Measurements from ENCODE around the gene DDX41. TPM values are rescaled to one million over a fixed set of nuclear protein-coding genes. Genes with fewer than 3 reads are reported as not detected.

Gene DDX41
- total and polyA plus RNA-seq, 11 donors: 24.4 to 65.4 (median 37.7) TPM

DNA sequence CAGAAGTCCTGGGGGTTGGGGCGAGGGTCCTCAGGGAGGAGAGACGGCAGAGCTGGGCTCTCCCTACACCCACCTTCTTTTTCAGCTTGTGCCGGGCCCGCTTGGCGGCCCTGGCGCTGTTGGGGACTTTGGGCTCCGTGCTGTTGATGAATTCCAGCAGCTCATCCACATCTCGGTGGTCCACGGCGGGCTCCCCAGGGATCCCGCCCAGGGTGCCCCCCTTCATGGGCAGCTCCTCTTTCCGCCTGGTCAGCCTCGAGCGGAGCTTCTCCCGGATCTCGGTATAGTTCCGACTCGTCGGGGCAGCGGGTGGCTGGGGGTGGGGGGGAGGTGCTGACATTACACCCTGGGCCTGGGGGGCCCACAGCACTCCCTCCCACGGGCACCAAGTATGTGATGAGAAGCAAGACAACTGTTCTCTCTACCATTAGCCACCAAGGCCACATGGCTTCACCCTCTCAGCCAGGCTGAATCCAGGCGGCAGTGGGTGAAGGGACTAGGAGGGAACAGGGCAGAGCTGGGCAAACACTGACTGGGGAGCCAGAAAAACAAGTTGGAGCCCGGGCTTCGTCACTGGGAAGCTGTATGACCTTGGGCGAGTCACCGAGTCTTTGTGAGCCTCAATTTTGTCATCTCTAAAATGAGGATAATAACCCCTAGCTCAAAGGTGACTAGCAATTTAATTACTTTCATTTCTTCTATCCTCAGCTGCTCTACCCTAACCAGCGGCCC, 14.6 kb upstream of the DDX41 start:
- Histone ChIP-seq H3K4me1 (peaks cover 0 to 19% (median under 1%) of the 10 kb centered on the region in 12 donors), H3K36me3 (peaks cover 0 to 99% (median 88%) of the 10 kb centered on the region in 9 donors), H3K27ac (no peak overlapping the region), H3K4me3 (no peak overlapping the region), H3K27me3 (no peaks in the 10 kb centered on the region), H3K9me3 (no peaks in the 10 kb centered on the region)
- no peak for ATAC-seq
- intact Hi-C loops (cut with DNase I): loop anchor here in 1 of 10 donors (10.0 kb wide), 1 partner anchor 63 kb away; the partner anchor contains the start of gene TMED9
- peak in 2 of 5 donors; percentile 18 to 21 for DNase-seq
- 89 to 93% (median 90%) methylated on average over 18 to 27 of the region's 27 CpGs for WGBS, 4 donors
- TF ChIP-seq, protein P1, sequence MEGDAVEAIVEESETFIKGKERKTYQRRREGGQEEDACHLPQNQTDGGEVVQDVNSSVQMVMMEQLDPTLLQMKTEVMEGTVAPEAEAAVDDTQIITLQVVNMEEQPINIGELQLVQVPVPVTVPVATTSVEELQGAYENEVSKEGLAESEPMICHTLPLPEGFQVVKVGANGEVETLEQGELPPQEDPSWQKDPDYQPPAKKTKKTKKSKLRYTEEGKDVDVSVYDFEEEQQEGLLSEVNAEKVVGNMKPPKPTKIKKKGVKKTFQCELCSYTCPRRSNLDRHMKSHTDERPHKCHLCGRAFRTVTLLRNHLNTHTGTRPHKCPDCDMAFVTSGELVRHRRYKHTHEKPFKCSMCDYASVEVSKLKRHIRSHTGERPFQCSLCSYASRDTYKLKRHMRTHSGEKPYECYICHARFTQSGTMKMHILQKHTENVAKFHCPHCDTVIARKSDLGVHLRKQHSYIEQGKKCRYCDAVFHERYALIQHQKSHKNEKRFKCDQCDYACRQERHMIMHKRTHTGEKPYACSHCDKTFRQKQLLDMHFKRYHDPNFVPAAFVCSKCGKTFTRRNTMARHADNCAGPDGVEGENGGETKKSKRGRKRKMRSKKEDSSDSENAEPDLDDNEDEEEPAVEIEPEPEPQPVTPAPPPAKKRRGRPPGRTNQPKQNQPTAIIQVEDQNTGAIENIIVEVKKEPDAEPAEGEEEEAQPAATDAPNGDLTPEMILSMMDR (IDR thresholded peaks at IDR 0.05): no peak

DNA sequence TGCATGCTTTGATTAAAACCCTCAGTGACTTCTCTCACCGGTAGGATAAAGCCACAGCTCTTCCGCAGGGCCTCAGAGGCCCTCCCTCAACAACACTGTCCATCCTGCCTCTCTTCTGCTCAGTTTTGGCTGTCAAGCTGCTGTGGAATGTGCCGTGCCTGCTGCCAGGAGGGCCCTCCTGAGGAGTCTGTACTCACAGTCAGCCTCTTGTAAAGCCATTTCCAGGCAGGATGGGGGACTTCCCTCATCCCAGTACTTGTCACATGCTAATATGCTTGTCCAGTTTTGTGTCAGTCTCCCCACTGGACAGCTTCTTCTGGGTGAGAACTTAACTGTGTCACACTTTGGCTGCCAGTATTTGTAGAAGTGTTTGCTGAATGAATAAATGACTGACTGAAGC, 13.9 kb upstream of the DDX41 start:
- Histone ChIP-seq H3K4me1 (peaks cover 0 to 19% (median 0%) of the 10 kb centered on the region in 12 donors), H3K27me3 (no peaks in the 10 kb centered on the region), H3K4me3 (no peak overlapping the region), H3K9me3 (no peaks in the 10 kb centered on the region), H3K27ac (no peak overlapping the region), H3K36me3 (peaks cover 0 to 99% (median 88%) of the 10 kb centered on the region in 9 donors)
- intact Hi-C loops (cut with DNase I): loop anchor here in 1 of 10 donors (10.0 kb wide), 1 partner anchor 64 kb away; the partner anchor contains the start of gene TMED9
- ATAC-seq (peak in 3 of 4 donors; percentile 31 to 53 (median 40)), DNase-seq (peak in 2 of 5 donors; percentile 18)
- WGBS, 4 donors: 34 to 57% (median 54%) methylated on average over 2 to 3 of the region's 3 CpGs
- no peak for TF ChIP-seq POLR2A (IDR thresholded peaks at IDR 0.05)
- TF ChIP-seq, protein P1 (IDR thresholded peaks at IDR 0.05): no peak

DNA sequence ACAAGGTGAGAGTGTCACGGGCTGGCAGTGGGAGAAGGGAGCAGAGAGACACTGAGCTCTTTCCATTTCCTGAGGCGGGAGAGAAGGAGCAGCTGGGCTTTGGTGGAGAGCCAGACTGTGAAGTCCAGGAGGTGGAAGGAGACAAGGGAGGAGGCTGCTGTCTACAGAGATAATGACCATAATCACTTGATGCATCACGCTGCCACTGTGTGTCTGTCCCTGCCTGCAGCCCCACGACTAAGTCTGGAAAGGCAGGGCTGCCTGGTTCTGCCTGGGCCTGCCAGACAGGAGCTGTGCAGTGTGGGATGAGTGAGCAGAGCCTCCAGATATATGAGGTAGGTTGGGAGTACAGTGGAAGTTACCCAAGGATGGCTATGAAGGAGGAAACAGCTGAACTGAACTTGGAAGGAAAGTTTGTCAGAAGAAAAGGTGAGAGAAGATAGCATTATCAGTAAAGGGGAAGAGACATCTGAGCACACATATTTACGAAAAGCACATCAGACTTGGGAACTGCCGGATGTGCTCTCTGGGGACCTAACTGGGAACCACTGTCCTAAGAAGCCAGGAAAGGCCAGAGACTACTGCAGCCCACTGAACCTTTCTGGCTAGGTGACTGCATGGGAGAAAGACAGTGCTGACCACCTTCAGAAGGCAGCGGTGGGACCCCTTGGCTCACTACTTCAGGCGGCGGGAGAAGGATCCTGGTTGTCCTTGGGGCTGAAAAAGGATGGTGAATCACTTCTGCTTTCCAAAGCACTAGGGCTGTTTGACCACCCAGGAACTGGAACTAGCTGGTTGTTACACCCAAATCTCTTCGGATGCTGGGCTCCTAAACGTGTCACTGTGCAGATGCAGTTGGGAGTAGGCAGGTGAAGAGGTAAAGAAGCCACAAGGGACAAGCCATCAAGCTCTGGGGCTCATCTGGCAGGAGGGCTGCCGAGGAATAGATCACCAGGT, 12.8 kb upstream of the DDX41 start:
- WGBS, 4 donors: 75 to 83% (median 79%) methylated on average over 10 to 12 of the region's 12 CpGs
- Histone ChIP-seq H3K4me1 (peaks cover 0 to 22% (median 0%) of the 10 kb centered on the region in 12 donors), H3K36me3 (peaks cover 0 to 99% (median 94%) of the 10 kb centered on the region in 9 donors), H3K9me3 (no peaks in the 10 kb centered on the region), H3K27ac (no peak overlapping the region), H3K27me3 (no peaks in the 10 kb centered on the region), H3K4me3 (no peak overlapping the region)
- ATAC-seq (no peak), DNase-seq (peak in 2 of 5 donors; percentile 10 to 18)
- intact Hi-C loops (cut with DNase I): loop anchor here in 1 of 10 donors (10.0 kb wide), 1 partner anchor 65 kb away; the partner anchor contains the start of gene TMED9
- no peak for TF ChIP-seq POLR2A (IDR thresholded peaks at IDR 0.05)
- TF ChIP-seq, protein P1 (IDR thresholded peaks at IDR 0.05): no peak

All from heart left ventricle (tissue), 16 donors.